ENCODE results near the gene KMT2C.

DNA sequence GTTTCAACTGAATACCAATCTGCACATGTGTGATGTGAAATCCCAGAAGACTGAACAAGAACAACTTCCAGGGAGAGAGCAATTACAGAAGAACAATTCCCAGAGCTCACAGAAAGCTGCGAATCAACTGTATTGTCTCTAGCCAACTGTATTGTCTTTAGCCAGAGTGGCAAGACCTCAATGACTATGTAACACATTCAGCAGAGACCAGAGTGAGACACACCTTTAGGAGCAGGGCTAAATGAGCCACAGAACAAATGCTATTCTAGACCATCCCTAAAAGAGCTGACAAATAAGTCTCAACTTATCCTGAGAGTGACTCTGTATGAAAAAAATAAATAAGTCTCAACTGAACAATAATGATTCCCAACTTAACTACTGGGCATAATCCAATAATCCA is 72.0 kb downstream of the KMT2C start:
- no peak for TF ChIP-seq ZNF416 (tag by site-specific recombination; IDR thresholded peaks at IDR 0.05)
- TF ChIP-seq ZNF24 (tag by site-specific recombination; IDR thresholded peaks at IDR 0.05) = no peak
- TF ChIP-seq REPIN1 (tag by site-specific recombination; IDR thresholded peaks at IDR 0.05; ENCODE audit: low read depth) = no peak
- TF ChIP-seq, protein P1, sequence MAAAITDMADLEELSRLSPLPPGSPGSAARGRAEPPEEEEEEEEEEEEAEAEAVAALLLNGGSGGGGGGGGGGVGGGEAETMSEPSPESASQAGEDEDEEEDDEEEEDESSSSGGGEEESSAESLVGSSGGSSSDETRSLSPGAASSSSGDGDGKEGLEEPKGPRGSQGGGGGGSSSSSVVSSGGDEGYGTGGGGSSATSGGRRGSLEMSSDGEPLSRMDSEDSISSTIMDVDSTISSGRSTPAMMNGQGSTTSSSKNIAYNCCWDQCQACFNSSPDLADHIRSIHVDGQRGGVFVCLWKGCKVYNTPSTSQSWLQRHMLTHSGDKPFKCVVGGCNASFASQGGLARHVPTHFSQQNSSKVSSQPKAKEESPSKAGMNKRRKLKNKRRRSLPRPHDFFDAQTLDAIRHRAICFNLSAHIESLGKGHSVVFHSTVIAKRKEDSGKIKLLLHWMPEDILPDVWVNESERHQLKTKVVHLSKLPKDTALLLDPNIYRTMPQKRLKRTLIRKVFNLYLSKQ (tag by site-specific recombination; IDR thresholded peaks at IDR 0.05; ENCODE audit: borderline replicate concordance) = no peak
- TF ChIP-seq, protein P2, sequence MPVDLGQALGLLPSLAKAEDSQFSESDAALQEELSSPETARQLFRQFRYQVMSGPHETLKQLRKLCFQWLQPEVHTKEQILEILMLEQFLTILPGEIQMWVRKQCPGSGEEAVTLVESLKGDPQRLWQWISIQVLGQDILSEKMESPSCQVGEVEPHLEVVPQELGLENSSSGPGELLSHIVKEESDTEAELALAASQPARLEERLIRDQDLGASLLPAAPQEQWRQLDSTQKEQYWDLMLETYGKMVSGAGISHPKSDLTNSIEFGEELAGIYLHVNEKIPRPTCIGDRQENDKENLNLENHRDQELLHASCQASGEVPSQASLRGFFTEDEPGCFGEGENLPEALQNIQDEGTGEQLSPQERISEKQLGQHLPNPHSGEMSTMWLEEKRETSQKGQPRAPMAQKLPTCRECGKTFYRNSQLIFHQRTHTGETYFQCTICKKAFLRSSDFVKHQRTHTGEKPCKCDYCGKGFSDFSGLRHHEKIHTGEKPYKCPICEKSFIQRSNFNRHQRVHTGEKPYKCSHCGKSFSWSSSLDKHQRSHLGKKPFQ (tag by site-specific recombination; IDR thresholded peaks at IDR 0.05) = no peak
- TF ChIP-seq ZNF785 (tag by site-specific recombination; IDR thresholded peaks at IDR 0.05) = no peak
- TF ChIP-seq, protein P3, sequence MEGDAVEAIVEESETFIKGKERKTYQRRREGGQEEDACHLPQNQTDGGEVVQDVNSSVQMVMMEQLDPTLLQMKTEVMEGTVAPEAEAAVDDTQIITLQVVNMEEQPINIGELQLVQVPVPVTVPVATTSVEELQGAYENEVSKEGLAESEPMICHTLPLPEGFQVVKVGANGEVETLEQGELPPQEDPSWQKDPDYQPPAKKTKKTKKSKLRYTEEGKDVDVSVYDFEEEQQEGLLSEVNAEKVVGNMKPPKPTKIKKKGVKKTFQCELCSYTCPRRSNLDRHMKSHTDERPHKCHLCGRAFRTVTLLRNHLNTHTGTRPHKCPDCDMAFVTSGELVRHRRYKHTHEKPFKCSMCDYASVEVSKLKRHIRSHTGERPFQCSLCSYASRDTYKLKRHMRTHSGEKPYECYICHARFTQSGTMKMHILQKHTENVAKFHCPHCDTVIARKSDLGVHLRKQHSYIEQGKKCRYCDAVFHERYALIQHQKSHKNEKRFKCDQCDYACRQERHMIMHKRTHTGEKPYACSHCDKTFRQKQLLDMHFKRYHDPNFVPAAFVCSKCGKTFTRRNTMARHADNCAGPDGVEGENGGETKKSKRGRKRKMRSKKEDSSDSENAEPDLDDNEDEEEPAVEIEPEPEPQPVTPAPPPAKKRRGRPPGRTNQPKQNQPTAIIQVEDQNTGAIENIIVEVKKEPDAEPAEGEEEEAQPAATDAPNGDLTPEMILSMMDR (tag by site-specific recombination; IDR thresholded peaks at IDR 0.05) = no peak
- TF ChIP-seq, protein P4, sequence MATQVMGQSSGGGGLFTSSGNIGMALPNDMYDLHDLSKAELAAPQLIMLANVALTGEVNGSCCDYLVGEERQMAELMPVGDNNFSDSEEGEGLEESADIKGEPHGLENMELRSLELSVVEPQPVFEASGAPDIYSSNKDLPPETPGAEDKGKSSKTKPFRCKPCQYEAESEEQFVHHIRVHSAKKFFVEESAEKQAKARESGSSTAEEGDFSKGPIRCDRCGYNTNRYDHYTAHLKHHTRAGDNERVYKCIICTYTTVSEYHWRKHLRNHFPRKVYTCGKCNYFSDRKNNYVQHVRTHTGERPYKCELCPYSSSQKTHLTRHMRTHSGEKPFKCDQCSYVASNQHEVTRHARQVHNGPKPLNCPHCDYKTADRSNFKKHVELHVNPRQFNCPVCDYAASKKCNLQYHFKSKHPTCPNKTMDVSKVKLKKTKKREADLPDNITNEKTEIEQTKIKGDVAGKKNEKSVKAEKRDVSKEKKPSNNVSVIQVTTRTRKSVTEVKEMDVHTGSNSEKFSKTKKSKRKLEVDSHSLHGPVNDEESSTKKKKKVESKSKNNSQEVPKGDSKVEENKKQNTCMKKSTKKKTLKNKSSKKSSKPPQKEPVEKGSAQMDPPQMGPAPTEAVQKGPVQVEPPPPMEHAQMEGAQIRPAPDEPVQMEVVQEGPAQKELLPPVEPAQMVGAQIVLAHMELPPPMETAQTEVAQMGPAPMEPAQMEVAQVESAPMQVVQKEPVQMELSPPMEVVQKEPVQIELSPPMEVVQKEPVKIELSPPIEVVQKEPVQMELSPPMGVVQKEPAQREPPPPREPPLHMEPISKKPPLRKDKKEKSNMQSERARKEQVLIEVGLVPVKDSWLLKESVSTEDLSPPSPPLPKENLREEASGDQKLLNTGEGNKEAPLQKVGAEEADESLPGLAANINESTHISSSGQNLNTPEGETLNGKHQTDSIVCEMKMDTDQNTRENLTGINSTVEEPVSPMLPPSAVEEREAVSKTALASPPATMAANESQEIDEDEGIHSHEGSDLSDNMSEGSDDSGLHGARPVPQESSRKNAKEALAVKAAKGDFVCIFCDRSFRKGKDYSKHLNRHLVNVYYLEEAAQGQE (tag by site-specific recombination; IDR thresholded peaks at IDR 0.05) = no peak
- TF ChIP-seq ZXDB (tag by site-specific recombination; IDR thresholded peaks at IDR 0.05) = no peak
- TF ChIP-seq ZFP3 (tag by site-specific recombination; IDR thresholded peaks at IDR 0.05; ENCODE audit: low read depth) = no peak
- TF ChIP-seq SP2 (tag by site-specific recombination; IDR thresholded peaks at IDR 0.05) = no peak
- no peak for TF ChIP-seq ZNF514 (tag by site-specific recombination; IDR thresholded peaks at IDR 0.05)
- TF ChIP-seq, protein P5, sequence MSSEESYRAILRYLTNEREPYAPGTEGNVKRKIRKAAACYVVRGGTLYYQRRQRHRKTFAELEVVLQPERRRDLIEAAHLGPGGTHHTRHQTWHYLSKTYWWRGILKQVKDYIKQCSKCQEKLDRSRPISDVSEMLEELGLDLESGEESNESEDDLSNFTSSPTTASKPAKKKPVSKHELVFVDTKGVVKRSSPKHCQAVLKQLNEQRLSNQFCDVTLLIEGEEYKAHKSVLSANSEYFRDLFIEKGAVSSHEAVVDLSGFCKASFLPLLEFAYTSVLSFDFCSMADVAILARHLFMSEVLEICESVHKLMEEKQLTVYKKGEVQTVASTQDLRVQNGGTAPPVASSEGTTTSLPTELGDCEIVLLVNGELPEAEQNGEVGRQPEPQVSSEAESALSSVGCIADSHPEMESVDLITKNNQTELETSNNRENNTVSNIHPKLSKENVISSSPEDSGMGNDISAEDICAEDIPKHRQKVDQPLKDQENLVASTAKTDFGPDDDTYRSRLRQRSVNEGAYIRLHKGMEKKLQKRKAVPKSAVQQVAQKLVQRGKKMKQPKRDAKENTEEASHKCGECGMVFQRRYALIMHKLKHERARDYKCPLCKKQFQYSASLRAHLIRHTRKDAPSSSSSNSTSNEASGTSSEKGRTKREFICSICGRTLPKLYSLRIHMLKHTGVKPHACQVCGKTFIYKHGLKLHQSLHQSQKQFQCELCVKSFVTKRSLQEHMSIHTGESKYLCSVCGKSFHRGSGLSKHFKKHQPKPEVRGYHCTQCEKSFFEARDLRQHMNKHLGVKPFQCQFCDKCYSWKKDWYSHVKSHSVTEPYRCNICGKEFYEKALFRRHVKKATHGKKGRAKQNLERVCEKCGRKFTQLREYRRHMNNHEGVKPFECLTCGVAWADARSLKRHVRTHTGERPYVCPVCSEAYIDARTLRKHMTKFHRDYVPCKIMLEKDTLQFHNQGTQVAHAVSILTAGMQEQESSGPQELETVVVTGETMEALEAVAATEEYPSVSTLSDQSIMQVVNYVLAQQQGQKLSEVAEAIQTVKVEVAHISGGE (tag by site-specific recombination; conservative IDR thresholded peaks at IDR 0.05; ENCODE audit: low read depth) = no peak
